Stomach (tissue), 9 donors: ENCODE results near the gene LRP6. TPM values are rescaled to one million over a fixed set of nuclear protein-coding genes. Genes with fewer than 3 reads are reported as not detected.

Experiments used
- DNase-seq, 2 donors: peaks; one replicate each; pipeline versions ENCODE4 v3.0.0 to v3.0.0-alpha.2; 2013 to 2019
- H3K27ac ChIP-seq, 5 donors: fragments of 200-600 bp in 4 of 5; sonication (generic) in 4 of 5; one replicate each; pipeline ENCODE4 v1.5.1; 2013 to 2019; ENCODE audit warnings: mild to moderate bottlenecking in 1 of 5, moderate library complexity in 1 of 5
- H3K27me3 ChIP-seq, 3 donors: fragments of 200-600 bp; sonication (generic); one replicate each; pipeline ENCODE4 v1.5.1; 2017 to 2019; ENCODE audit warnings: mixed run types in 1 of 3
- H3K36me3 ChIP-seq, 4 donors: fragments of 200-600 bp; sonication (generic); 1 replicate in 3 of 4; 2 replicates in 1 of 4; pipeline ENCODE4 v1.5.1; 2016 to 2019
- H3K4me1 ChIP-seq, 4 donors: fragments of 200-600 bp; sonication (generic); one replicate each; pipeline ENCODE4 v1.5.1; 2016 to 2019
- H3K4me3 ChIP-seq, 4 donors: fragments of 200-600 bp; sonication (generic) in 3 of 4; one replicate each; pipeline ENCODE4 v1.5.1; 2016 to 2019; ENCODE audit warnings: mild to moderate bottlenecking in 1 of 4
- H3K9me3 ChIP-seq, 4 donors: fragments of 200-600 bp; sonication (generic); one replicate each; pipeline ENCODE4 v1.5.1; 2016 to 2019
- EP300 ChIP-seq: sonication (generic); formaldehyde crosslinking; IDR thresholded peaks from one replicate; pipeline ENCODE4 v1.6.1; 2017; ENCODE audit warnings: antibody characterized with exemption
- POLR2A ChIP-seq, 4 donors: fragments of 450-650 bp; IDR thresholded peaks; one replicate each; pipeline ENCODE4 v1.6.1; 2016; ENCODE audit warnings: antibody characterized with exemption in 4 of 4, control low read depth in 2 of 4, mild to moderate bottlenecking in 1 of 4, moderate library complexity in 1 of 4
- POLR2AphosphoS5 ChIP-seq, 3 donors: sonication (generic); formaldehyde crosslinking; IDR thresholded peaks; one replicate each; pipeline ENCODE4 v1.6.1; 2016; ENCODE audit warnings: antibody characterized with exemption in 3 of 3
- whole genome bisulfite sequencing, 5 donors: extraction: QIAGEN DNeasy Blood & Tissue Kit in 3 of 5; methylation state at CpG; one replicate each; pipeline versions ENCODE4 v1.1.5 to v1.1.7; 2013 to 2018; 5-methylcytosine and 5-hydroxymethylcytosine counted together
- intact Hi-C: fragments of 100-400 bp; cut with DNase I; formaldehyde crosslinking; loops from one replicate; pipeline ENCODE4 v1.15.1; 2023; ENCODE audit warnings: low total_unique reads
- polyA plus RNA-seq, 3 donors: library from polyadenylated mRNA; stranded (reverse); fragments of 200-250 nt; gene quantifications; one replicate each; pipeline ENCODE4 v1.2.3, GENCODE V29; 2013
- small RNA-seq, 4 donors: library from RNA; depleted of rRNA; stranded (forward); fragments of <200 nt; gene quantifications; one replicate each; pipeline ENCODE3, GENCODE V24; 2016
- total RNA-seq, 5 donors: library from RNA; depleted of rRNA; stranded (reverse); fragments of >200 nt; gene quantifications; one replicate each; pipeline versions ENCODE4 v1.1.0 to v1.2.3, GENCODE V29; 2014 to 2016
- TF ChIP-seq, protein P1 (sequence below), 7 experiments: fragments of 450-650 bp in 4 of 7; fragments of 200-600 bp in 3 of 7; sonication (generic) in 3 of 7; IDR thresholded peaks; one replicate each; pipeline ENCODE4 v1.5.1; 2016 to 2019; ENCODE audit warnings: antibody characterized with exemption in 7 of 7, control low read depth in 2 of 7, mild to moderate bottlenecking in 1 of 7
- donor health status: healthy with polysubstance abuse.
- donor health status: Bipolar disorder and iron deficiency.
- donor health status: healthy.

LRP6 gene
- total and polyA plus RNA-seq, 8 donors, result 2.7 to 113 (median 36.8) TPM

DNA sequence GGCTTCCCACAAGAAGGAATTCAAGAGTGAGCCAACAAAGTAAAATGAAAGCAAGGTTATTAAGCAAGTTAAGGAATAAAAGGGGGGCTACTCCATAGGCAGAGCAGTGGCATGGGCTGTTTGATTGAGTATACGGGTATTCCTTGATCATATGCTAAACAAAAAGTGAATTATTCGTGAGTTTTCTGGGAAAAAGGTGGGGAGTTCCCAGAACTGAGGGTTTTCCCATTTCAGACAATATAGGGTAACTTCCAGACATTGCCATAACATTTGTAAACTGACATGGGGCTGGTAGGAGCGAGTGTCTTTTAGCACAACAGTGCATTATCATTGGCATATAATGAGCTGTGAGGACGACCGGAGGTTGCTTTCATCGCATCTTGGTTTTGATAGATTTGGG is 198.1 kb downstream of the LRP6 start:
- Histone ChIP-seq H3K4me1 (peaks cover 0 to 20% (median 5%) of the 10 kb centered on the region in 4 donors), H3K9me3 (no peaks in the 10 kb centered on the region), H3K27me3 (no peaks in the 10 kb centered on the region), H3K27ac (no peak overlapping the region), H3K4me3 (no peak overlapping the region), H3K36me3 (no peaks in the 10 kb centered on the region)
- intact Hi-C loops, result no loop called here
- 90 to 94% (median 90%) methylated on average over 6 of the region's 6 CpGs for WGBS, 5 donors
- DNase-seq, result no peak
- TF ChIP-seq POLR2AphosphoS5 (IDR thresholded peaks at IDR 0.05) (no peak), EP300 (no peak), POLR2A (IDR thresholded peaks at IDR 0.05) (no peak)
- TF ChIP-seq, protein P1, sequence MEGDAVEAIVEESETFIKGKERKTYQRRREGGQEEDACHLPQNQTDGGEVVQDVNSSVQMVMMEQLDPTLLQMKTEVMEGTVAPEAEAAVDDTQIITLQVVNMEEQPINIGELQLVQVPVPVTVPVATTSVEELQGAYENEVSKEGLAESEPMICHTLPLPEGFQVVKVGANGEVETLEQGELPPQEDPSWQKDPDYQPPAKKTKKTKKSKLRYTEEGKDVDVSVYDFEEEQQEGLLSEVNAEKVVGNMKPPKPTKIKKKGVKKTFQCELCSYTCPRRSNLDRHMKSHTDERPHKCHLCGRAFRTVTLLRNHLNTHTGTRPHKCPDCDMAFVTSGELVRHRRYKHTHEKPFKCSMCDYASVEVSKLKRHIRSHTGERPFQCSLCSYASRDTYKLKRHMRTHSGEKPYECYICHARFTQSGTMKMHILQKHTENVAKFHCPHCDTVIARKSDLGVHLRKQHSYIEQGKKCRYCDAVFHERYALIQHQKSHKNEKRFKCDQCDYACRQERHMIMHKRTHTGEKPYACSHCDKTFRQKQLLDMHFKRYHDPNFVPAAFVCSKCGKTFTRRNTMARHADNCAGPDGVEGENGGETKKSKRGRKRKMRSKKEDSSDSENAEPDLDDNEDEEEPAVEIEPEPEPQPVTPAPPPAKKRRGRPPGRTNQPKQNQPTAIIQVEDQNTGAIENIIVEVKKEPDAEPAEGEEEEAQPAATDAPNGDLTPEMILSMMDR (IDR thresholded peaks at IDR 0.05), result no peak

Small RNA genes within 50 kb of the gene (small RNA-seq; reads per million reads assigned to genes)
- gene RNU6-318P, result 0 reads per million in 4 donors
- 0 reads per million in 4 donors for gene RNU6-545P

Other genes starting within 250 kb of the LRP6 start
- gene BCL2L14, start 196.1 kb downstream of the LRP6 start, total RNA-seq, result 10 to 100 TPM; 16.1 to 32.7 (median 17.7) TPM
- 10 to 100 TPM in 1 of 3 donors, 1 to 10 TPM in 2; 2.6 to 13.1 (median 7.1) TPM for gene BCL2L14, start 196.1 kb downstream of the LRP6 start, polyA plus RNA-seq
- gene MANSC1, start 83.2 kb upstream of the LRP6 start, total RNA-seq, result 10 to 100 TPM in 2 of 5 donors, 1 to 10 TPM in 2, under 1 TPM in 1; 0.29 to 35.7 (median 8.8) TPM
- gene MANSC1, start 83.2 kb upstream of the LRP6 start, polyA plus RNA-seq, result 10 to 100 TPM in 2 of 3 donors, 1 to 10 TPM in 1; 7.8 to 16.5 (median 10.2) TPM
- gene BORCS5, start 90.0 kb upstream of the LRP6 start, total RNA-seq, result 10 to 100 TPM in 3 of 5 donors, 1 to 10 TPM in 2; 1.3 to 49.0 (median 25.0) TPM
- 1 to 10 TPM; 5.5 to 8.7 (median 6.3) TPM for gene BORCS5, start 90.0 kb upstream of the LRP6 start, polyA plus RNA-seq